Activated CD4-positive, CD25-positive, alpha-beta regulatory T cell treated with anti-CD3 and anti-CD28 coated beads, Interleukin-2, amount 50 U/mL, for 16 hours (primary cell): Measurements from ENCODE around the gene CISH.
A peak's percentile ranks its signal among the peaks of the same experiment; 100 is the strongest.

Experiments used
- DNase-seq: peaks from one replicate; pipeline ENCODE4 v3.0.0-alpha.2; 2020; ENCODE audit warnings: low read depth, low spot score

Gene CISH, protein sequence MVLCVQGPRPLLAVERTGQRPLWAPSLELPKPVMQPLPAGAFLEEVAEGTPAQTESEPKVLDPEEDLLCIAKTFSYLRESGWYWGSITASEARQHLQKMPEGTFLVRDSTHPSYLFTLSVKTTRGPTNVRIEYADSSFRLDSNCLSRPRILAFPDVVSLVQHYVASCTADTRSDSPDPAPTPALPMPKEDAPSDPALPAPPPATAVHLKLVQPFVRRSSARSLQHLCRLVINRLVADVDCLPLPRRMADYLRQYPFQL

DNA sequence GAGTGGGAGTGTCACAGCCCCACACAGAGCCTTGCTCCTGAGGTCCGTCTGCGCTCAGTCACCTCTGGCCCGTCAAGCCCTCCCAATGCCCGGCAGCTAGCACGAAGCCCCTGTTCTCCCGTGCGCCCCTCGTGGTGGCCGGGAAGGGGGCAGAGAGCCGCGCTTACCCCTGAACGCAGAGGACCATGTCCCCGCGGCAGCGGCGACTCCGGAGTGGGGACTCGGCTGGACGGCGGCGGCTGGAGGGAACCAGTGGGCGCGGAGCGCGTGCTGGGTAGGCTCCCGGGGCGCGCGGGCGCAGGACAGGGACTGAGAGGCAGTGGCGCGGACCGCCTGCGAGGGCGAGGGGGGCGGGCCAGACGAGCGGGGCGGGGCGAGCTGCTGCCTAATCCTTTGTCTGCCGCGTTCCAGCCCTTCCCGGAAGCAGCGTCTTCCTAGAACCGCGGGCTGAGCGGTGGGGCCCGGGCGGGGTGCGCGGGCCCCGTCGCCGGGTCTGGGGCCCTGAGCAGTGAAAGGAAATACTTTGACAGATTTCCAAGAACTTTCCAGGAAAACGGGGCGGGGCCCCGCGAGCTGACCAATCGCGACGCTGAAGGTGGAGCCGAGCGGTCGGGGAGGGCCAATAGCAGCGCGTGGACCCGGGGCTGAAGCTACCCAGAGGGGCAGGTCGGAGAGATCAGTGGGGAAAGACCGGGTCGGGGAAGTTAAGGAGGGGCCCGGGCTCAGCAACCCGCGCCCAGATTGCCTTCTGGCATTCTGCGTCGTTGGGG, at the start of gene CISH:
Gene CISH (minus strand): TSS at position 311 of the 770 bp plus-strand sequence. CDS start 124 bp downstream, at position 187.
- peak; percentile 90 for DNase-seq

DNA sequence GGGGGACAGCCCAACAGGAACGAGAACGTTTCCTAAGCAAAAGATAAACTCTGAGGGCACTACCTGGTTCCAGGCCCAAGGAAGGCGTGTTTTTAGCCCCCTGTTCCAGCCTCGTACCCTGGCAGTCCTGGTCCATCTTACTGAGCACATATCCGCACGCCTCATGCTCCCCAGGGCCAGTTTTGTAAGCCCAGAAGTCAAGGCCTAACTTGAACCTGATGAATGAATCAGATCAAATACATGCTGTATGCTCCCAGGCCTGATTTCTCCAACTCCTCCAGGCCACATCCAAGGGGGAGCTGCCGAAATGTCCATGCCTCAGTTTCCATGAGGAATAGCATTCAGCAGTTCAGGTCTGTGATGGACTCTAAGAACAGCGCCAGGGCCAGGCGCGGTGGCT, 48.8 kb upstream of the CISH start:
- no peak for DNase-seq

DNA sequence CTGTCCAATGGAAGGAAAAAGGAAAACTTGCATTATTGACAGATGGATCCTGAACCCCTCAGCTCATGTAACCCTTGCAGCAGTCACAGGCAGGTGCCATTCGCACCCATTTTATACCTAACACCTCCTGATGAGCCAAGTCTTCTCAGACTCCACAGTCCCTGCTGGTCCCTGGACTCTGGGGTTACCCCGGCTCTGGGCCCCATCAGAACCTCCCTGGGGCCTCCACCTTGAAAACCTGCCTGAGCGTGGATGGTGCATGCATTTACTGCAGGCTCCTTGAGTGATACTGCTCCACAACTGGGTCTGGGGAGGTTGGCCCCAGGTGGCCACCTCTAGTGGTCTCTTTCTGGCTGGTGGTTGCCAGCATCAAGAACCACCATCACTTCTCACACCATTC, 47.3 kb upstream of the CISH start:
- DNase-seq: no peak

DNA sequence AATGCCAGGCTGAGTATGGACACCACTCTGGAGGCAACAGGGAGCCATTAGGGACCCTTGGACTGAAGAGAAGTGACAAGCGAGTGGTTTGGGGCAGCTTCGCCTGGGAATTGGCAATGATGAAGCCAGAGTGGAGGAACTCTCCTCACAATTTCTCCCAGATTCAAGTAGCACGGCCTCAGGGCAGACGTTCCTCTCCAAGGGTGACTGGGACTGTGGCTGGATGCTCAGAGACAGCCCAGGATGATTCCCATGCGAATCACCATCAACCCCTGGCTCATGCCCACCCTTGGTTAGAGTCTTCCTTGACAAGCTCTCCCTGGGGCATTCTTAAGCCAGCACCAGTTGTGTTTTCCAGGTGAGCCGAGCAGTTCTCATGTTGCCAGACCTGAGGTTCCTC, 46.8 kb upstream of the CISH start:
- no peak for DNase-seq

DNA sequence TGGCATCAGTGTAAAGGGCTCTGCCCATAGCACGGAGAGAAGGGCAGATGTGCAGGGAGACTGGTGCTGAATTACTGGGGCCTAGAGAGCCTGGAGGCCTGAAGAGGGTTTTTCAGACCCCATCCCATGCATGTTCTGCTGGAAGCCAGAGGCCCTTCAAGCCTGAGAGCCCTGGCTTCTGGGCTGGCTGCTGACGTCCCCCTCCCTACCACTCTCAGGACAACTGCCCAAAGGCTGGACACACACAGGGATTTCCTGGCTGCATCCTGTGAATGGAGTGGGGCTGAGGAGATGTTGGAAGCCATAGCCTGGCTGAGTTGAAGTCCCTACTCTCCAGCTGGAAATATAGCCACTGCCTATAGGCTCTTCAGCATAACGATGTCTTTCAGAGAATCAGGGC, 46.2 kb upstream of the CISH start:
- no peak for DNase-seq

DNA sequence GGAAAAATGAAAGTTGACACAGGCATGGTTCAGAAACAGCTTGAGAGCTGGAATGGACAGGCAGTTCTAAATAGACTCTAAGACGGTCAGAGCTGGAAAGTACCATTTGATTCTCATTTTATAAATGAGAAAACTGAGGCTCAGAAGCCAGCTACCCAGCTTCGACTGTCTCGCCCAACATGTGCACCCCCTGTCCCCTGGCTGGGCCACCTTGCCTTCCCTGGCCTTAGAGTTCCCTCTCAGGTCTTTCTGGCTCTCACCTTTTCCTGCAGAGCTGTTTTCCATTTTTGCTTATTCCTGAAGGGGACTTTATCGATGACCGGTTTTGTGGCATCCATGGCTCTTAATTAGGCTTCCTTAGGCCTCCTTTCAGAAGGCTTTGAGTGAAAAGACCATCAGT, 45.8 kb upstream of the CISH start:
- no peak for DNase-seq

DNA sequence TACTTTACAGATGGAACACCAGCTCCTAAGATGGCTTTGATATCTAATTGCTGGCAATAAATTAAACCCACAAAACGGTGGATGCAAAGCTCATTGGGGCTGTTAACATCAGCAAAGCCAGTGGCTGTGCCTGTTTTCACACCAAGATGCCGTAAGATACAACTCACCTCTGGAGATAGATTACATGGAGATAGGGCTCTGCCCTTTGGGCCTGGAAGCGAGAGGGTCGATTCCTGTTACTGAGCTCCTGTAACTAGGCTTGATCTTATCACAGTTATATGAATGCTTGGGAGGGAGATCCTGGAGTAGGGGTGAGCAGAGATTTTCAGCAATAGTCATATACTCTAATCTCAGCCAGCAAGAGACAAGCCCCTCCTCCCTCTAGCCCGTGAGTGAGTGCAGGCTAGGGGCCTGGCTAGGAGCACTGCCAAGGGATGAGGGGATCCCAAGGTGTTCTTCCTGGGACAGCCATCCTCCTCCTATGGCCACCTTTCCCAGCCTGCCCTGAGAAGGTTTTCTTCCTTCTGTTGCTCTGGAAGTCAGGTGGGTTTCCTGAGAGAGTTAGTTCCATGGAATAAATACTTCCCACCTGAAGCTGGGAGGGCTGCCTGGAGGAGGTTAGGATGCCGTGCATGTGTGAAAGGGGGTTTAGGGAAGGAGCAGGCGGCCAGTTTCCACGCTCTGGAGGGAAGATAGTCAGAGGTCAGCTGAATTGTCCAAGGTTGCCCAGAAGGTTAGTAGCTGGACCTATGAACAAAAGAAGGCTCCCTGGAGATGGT, 45.0 kb upstream of the CISH start:
- no peak for DNase-seq

DNA sequence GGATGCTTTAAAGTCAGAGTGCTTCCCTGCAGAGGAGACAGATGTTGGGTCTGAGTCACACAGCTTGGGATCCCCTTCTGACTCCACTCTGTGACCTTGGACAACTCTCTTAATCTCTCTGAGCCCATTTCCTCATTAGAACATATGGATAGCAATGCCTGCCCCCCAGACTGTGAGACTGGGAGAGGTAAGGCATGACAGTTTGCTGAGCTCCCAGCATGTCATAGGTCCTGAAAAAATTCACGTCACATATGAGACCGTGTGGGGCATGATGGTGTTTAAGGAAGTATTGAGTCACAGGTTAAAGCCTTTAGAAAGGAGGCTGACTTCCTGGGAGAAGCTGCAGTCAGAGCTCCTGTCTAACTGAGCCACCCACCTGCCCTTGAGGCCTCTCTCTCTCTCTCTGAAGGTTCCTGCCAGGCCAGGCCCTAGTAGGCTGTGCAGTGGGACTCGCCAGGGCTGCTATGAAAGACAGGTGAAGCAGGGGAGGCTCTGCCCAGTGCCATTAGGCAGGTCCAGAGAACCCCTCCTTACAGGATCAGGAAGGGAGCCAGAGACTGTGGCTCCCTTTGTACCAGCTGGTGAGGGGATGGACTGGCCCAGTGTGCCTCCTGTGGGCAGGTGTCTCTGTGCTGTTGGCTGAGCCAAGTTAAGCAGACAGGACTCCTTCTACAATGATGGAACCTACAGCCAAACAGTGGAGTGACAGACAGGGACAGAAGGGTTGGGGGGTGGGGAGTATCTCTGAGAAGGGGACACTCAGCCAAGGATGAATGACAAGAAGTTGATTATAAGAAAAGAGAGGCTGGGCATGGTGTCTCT, 43.6 kb upstream of the CISH start:
- no peak for DNase-seq

DNA sequence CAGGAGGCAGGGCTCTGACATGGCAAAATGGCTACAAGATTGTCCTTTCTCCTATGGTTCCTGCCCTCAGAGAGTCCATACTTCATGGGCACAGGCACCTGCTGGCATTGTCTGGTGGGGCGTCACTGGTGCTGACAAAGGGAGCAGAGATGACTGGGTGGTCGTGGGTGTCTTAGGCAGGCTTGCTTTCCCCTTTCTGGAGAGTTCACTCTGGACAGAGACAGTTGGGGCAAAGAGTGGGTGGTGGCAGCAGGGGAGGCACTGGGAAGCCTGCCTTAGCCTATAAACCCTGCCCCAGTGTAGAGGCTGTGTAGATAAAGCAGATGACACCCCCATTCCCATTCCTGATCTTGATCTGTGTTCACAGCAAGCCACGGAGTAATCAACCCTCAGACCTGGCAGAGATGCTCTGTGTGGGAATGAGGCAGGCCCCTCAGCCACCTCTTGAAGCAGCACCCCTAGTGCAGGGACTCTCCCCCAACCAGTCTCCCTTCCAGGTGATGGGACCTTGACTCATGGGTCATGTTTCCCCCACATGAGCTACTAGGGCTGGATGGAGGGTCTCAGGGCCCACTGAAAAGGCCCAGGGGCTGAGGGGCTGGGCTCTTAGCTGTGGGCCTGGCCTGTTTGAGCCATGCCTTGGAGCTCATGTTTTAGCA, 42.5 kb upstream of the CISH start:
- DNase-seq: no peak

DNA sequence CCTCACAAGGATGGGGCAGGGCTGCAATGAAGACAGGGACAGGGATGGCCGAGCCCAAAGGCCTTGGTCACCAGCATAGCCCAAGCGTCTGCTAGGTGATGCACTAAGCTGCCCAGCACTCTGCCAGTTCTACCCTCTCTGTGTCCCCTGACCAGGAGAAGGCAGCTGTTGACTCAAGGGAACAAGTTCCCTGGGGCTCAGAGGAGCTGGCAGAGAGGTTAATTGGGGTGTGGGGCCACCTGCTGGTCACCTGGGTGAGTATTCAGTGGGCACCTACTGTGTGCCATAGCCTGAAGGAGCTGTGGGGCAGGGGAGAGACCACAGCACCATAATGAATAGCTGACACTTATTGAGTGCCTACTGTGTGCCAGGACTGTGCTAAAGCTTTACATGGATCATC, 41.1 kb upstream of the CISH start:
- DNase-seq: peak; percentile 19

DNA sequence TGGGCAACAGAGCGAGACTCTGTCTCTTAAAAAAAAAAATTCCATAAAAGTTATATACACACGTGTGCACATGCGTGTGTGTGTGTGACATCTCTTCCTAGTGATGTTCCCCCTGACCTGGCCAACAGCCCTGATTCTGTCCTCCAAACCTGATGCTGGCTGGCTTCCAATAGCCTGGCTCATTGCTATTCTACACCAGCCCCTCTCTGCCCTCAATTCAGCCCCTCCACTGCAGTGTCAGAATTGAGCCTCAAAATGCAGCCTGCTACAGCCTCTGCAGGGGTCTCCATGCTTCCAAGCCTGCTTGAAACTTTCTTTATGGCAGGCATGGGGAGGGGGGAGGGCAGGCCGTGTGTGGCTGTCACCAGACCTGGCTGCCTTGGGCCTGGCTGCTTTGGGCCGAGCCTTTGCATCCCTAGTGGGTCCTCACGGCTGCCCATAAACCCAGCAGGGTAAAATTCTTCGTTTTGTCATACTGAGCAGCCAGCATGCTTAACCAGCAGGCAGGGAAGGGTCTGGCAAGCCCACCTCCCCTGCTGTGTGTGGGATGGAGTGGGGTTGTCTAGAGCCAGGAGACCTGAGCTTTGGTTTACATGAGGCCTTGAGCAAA, 40.5 kb upstream of the CISH start:
- no peak for DNase-seq

DNA sequence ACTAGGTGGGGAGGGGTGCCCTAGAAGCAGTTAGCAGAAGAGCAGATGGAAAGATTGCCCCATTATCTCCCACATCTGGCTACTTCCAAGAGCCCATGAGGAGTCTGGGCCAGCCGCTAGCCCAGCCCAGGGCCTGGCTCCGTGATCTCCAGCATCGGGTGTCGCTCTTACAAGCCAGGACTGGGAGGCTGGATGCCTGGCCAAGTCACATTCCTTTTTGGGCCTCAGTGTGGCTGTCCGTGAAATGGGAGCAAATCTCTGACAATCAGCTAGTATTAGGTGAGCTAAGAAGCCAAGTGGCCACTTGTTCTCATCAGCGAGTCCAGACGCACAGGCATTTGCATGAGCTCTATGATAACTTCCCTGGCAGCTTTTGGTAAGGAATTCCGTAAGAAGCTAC, 39.9 kb upstream of the CISH start:
- DNase-seq: no peak

DNA sequence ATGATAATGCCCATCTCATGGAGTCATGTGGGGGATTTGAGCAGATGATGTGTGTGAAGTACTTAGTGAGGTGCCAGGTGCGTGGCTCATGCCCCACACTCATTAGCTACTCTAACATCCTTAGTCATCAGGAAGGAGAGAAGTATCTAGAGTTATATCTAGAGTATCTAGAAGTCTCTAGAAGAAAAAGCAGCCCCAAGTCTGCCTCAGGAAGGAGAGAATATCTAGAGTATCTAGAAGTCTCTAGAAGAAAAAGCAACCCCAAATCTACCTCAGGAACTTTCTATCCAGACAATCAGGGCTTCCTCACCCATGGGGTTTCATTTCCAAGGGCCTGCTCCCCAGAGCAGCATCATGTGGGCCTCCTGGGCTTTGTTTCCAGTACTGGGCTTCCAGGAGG, 38.4 kb upstream of the CISH start:
- DNase-seq: no peak

DNA sequence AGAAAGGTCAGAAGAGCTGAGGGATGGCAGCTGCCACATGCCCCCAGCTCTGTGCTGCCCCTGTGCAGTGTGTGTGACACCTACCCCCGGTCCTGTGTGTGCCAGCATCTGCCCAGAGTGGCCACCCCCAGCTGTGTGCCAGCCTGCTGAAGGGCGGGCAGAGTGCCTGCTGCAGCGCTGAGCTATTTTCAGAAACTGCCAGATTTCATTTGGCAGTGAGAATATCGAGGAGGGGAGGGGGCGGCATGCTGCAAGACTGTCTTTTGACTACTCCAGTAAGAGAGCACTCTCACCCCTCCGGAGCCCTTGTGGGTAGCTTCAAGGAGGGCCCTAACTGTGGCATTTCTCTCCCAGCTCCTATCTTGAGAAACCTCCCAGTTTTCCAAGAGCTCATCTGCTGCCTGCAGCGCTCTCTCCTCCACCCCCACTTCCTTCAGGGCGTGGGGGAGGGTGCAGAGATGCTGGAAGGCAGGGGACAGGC, 37.9 kb upstream of the CISH start:
- no peak for DNase-seq

DNA sequence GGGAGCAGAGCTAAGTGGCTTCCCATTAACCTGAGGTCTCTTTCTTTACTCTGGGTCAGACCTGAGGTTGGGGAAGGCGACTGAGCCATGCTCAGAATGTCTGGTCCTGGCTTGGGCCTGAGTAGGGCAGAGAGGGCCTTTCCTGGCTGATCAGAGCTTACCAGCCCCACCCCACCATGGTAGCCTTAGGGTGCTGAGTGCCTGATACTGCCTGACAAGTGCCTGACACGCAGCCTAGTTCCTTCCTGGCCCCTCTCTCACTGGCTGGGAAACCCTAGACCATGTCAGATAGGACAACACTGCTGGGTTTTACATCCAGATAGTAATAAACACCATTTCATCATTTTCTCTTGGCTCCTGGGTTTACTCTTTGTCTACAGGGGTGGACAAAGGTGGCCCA, 37.4 kb upstream of the CISH start:
- DNase-seq: no peak

DNA sequence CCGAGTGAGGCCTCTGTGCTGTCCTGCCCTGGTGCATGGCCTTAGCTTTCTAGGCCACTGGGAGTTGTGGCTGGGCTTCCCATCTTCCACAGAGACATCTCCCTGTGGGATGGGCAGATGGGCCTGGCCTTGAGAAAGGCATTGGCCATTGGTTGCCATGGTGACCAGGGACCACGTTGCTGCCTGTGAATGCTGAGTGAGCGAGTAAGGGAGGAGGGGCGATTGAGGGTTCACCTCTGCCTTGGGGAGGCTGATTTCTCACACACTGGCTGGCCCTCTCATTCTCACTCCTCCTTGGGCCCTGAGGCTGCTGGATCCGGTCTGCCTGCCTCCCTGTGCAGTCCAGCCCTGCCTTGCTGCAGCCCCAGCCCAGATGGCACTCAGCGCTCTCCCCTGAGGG, 36.7 kb upstream of the CISH start:
- no peak for DNase-seq

DNA sequence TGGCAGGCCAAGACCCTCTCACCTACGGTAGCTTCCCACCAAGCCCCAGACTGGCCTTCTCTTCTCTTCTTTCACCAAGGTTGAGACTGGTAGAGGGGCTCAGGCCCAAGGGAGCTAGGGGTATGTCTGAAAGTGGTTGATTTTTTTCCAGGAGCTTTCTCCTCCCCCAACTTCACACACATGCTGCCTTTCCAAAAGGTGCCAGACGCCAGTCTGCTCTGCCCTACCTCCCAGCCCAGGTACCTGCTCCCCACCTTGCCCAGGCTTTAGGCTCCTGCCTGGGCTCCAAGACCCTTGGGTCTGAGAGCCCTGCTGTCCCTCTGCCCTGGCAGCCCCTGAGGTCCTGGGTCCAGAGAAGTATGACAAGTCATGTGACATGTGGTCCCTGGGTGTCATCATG, 33.8 kb upstream of the CISH start:
- no peak for DNase-seq

DNA sequence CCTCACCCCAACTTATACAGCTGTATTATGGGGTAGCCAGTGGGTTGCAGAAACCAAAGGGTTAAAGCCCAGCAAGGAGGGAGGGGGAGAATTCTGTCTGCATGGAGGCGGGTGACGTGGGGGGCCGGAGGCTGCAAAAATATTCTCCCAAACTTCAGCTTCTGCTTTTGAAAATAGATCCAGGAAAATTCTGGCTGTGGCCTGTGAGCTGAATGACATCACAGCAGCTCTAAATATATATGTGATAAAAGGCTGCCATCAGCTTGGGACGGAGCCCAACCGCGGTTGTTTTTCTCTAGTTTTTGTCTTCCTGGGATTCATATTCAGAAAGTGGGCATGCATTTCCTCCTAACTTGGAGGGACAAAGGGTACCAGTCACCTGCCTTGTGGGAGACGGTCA, 33.0 kb upstream of the CISH start:
- DNase-seq: no peak

DNA sequence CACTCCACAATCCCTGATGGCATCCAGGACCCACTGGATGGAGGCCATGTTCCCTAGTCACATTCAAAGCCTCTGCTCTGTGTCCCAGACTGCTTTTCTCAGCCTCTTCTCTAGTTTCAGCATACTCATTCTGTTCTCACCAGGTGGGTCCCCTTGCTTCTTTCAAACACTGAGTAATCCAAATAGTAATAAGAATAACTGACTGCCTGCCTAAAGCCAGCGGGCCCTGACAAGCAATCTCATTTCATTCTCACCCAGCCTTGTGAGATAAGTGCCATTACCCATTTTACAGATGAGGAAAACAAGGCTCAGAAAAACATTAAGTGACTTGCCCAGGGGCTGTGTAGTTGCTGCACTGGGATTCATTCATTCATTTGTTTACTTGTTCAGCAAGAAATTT, 30.8 kb upstream of the CISH start:
- no peak for DNase-seq

DNA sequence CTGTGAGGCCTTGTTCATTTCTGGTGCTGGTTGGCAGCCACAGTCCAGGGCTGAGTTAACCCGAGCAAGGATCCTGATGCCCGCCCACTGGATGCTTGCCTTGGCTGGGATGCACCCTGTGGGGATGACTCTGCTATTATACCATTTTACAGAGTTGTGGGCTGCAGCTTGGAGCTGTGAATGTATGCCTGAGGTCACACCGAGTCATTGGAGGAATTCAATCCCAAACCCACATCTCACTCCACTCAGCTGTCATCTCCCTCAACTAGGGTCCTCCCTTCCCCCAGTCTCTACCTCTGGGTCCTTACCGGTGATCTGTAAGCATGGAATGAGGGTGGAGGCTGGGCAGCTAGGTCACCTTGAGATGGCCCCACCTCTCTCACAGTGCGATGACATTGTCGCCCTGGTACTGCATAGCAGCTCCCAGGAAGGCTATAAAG, 27.5 kb upstream of the CISH start:
- DNase-seq: no peak

DNA sequence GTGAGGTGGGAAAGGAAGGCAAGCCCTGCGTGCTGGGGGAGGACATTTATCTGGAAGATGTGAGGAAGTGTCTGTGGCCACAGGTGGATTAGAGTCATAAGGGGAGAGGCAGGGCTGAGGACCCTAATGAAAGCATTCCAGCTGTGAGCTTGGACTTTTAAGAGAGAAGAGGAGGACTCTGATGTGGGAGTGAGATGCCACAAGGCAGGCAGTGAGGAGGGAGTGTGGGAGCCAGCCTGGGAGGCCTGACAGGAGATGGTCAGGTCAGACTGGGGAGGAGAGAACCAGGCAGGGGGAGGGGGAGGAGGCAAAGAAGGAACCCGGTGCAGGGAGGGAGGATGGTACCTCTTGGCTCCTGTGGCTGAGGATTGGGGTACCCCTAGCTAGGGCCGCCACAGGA, 26.4 kb upstream of the CISH start:
- DNase-seq: no peak
